Endothelial cell (in vitro differentiated cells): ENCODE measurements around the gene SWI5. TPM values are rescaled to one million over a fixed set of nuclear protein-coding genes. Genes with fewer than 3 reads are reported as not detected.
A peak's percentile ranks its signal among the peaks of the same experiment; 100 is the strongest.

Experiments used
- DNase-seq: peaks from one replicate; pipeline ENCODE4 v3.0.0; 2021; ENCODE audit warnings: low spot score
- H3K27ac Mint-ChIP-seq: one replicate; pipeline ENCODE4 v1.8.0; 2021; ENCODE audit warnings: mixed read lengths, inconsistent platforms; ENCODE audit not compliant: unreplicated experiment
- H3K27me3 Mint-ChIP-seq: one replicate; pipeline ENCODE4 v1.8.0; 2021; ENCODE audit warnings: mild to moderate bottlenecking, moderate library complexity, mixed read lengths, inconsistent platforms; ENCODE audit not compliant: unreplicated experiment
- H3K36me3 Mint-ChIP-seq: one replicate; pipeline ENCODE4 v1.8.0; 2021; ENCODE audit warnings: mild to moderate bottlenecking, low read depth, mixed read lengths, inconsistent platforms; ENCODE audit not compliant: unreplicated experiment
- H3K4me1 Mint-ChIP-seq: one replicate; pipeline ENCODE4 v1.8.0; 2021; ENCODE audit warnings: mild to moderate bottlenecking, mixed read lengths, inconsistent platforms; ENCODE audit not compliant: unreplicated experiment
- H3K4me3 Mint-ChIP-seq: one replicate; pipeline ENCODE4 v1.8.0; 2021; ENCODE audit warnings: mild to moderate bottlenecking, mixed read lengths, inconsistent platforms; ENCODE audit not compliant: unreplicated experiment
- H3K9me3 Mint-ChIP-seq: one replicate; pipeline ENCODE4 v1.8.0; 2021; ENCODE audit warnings: mixed read lengths, inconsistent platforms; ENCODE audit not compliant: unreplicated experiment
- CTCF ChIP-seq: fragments of 200-600 bp; sonication (generic); IDR thresholded peaks from one replicate; pipeline ENCODE4 v1.5.0; 2021; ENCODE audit warnings: antibody characterized with exemption; ENCODE audit not compliant: unreplicated experiment
- total RNA-seq: library from RNA; stranded (reverse); fragmentation: NEBNext Ultra II Directional; extraction: Animal tissue kit (Norgen Biotek cat#: 25700); gene quantifications from one replicate; pipeline ENCODE4 v1.2.1, GENCODE V29; 2021; ENCODE audit not compliant: unreplicated experiment

The SWI5 gene
- total RNA-seq, 1 donor from 2014 or later, result 26.8 TPM

GRCh38 chr9:128254855-128255759, 21.0 kb upstream of the SWI5 start:
- H3K36me3 Mint-ChIP-seq, result peaks cover 24% of the 10 kb centered on the region
- peaks cover 5% of the 10 kb centered on the region for H3K27me3 Mint-ChIP-seq
- H3K9me3 Mint-ChIP-seq, result no peaks in the 10 kb centered on the region
- peak; percentile 81 for DNase-seq
- H3K4me3 Mint-ChIP-seq, result peak overlapping the region; percentile 65
- peaks cover 15% of the 10 kb centered on the region for H3K4me1 Mint-ChIP-seq
- TF ChIP-seq CTCF, result peak; percentile 93
- no peak overlapping the region for H3K27ac Mint-ChIP-seq

GRCh38 chr9:128257086-128257825, 18.8 kb upstream of the SWI5 start:
- Mint-ChIP-seq H3K4me3 (peak overlapping the region; percentile 26), H3K36me3 (peaks cover 36% of the 10 kb centered on the region), H3K27me3 (peaks cover 2% of the 10 kb centered on the region), H3K27ac (no peak overlapping the region), H3K4me1 (peaks cover 3% of the 10 kb centered on the region), H3K9me3 (no peaks in the 10 kb centered on the region)
- no peak for TF ChIP-seq CTCF
- no peak for DNase-seq

- peak overlapping the region; percentile 26 for H3K4me3 Mint-ChIP-seq
- no peak for TF ChIP-seq CTCF
- peaks cover 40% of the 10 kb centered on the region for H3K36me3 Mint-ChIP-seq
- H3K27me3 Mint-ChIP-seq, result peaks cover 2% of the 10 kb centered on the region
- DNase-seq, result no peak
- H3K4me1 Mint-ChIP-seq, result no peaks in the 10 kb centered on the region
- no peaks in the 10 kb centered on the region for H3K9me3 Mint-ChIP-seq
- no peak overlapping the region for H3K27ac Mint-ChIP-seq
These were observed 18.2 kb upstream of the SWI5 start for GRCh38 chr9:128257907-128258306.

GRCh38 chr9:128258326-128258725, 17.8 kb upstream of the SWI5 start:
- Mint-ChIP-seq H3K36me3 (peaks cover 44% of the 10 kb centered on the region), H3K9me3 (no peaks in the 10 kb centered on the region), H3K4me3 (no peak overlapping the region), H3K27me3 (peaks cover 2% of the 10 kb centered on the region), H3K27ac (no peak overlapping the region), H3K4me1 (no peaks in the 10 kb centered on the region)
- DNase-seq, result no peak
- TF ChIP-seq CTCF, result no peak
